ENCODE measurements around the gene COL3A1.

GRCh38 chr2:189012351-189012750, 38.2 kb downstream of the COL3A1 start:
- TF ChIP-seq, protein P1, sequence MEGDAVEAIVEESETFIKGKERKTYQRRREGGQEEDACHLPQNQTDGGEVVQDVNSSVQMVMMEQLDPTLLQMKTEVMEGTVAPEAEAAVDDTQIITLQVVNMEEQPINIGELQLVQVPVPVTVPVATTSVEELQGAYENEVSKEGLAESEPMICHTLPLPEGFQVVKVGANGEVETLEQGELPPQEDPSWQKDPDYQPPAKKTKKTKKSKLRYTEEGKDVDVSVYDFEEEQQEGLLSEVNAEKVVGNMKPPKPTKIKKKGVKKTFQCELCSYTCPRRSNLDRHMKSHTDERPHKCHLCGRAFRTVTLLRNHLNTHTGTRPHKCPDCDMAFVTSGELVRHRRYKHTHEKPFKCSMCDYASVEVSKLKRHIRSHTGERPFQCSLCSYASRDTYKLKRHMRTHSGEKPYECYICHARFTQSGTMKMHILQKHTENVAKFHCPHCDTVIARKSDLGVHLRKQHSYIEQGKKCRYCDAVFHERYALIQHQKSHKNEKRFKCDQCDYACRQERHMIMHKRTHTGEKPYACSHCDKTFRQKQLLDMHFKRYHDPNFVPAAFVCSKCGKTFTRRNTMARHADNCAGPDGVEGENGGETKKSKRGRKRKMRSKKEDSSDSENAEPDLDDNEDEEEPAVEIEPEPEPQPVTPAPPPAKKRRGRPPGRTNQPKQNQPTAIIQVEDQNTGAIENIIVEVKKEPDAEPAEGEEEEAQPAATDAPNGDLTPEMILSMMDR (IDR thresholded peaks at IDR 0.05): no peak
- TF ChIP-seq EP300 (IDR thresholded peaks at IDR 0.05) (no peak), POLR2A (IDR thresholded peaks at IDR 0.05) (no peak)
